NB4 (cell line): ENCODE measurements around the gene POMZP3.
"Not testable (repeated sequence)": the region's sequence is repeated elsewhere in the genome, so short reads cannot be mapped to it uniquely, and the experiment has no call there.

ENCODE experiments used
- POLR2A ChIP-seq: IDR thresholded peaks from 2 replicates; pipeline ENCODE4 v1.6.1; 2011; ENCODE audit warnings: mild to moderate bottlenecking; ENCODE audit not compliant: insufficient read length; ENCODE audit errors: extremely low read depth
- TF ChIP-seq, protein P1 (sequence below): IDR thresholded peaks from one replicate; pipeline ENCODE4 v1.5.1; 2012; ENCODE audit warnings: low read depth, low read length
- TF ChIP-seq, protein P2 (sequence below): IDR thresholded peaks from 2 replicates; pipeline ENCODE4 v1.6.1; 2011; ENCODE audit warnings: low read depth, low read length

DNA sequence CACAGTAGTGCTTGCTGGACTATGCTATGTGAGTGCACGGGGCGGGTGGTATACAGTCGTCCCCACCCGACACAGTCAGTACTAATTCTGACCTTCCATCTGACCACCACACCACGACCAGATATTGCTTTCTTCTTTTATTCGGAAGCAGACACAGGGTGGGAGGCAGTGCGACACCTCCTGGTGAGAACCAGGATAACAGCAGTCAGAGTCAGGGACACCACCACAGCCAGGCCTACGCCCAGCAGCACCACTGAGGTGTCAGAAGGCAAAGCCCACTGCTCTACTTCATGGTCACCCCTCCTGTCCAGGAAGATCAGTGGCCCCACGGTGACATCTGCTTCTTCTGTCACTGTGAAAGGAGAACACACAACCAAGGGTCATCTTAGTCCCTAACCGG is 17.2 kb downstream of the POMZP3 start:
- TF ChIP-seq, protein P1, sequence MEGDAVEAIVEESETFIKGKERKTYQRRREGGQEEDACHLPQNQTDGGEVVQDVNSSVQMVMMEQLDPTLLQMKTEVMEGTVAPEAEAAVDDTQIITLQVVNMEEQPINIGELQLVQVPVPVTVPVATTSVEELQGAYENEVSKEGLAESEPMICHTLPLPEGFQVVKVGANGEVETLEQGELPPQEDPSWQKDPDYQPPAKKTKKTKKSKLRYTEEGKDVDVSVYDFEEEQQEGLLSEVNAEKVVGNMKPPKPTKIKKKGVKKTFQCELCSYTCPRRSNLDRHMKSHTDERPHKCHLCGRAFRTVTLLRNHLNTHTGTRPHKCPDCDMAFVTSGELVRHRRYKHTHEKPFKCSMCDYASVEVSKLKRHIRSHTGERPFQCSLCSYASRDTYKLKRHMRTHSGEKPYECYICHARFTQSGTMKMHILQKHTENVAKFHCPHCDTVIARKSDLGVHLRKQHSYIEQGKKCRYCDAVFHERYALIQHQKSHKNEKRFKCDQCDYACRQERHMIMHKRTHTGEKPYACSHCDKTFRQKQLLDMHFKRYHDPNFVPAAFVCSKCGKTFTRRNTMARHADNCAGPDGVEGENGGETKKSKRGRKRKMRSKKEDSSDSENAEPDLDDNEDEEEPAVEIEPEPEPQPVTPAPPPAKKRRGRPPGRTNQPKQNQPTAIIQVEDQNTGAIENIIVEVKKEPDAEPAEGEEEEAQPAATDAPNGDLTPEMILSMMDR: not testable (repeated sequence)
- TF ChIP-seq, protein P2, sequence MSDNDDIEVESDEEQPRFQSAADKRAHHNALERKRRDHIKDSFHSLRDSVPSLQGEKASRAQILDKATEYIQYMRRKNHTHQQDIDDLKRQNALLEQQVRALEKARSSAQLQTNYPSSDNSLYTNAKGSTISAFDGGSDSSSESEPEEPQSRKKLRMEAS: not testable (repeated sequence)
- not testable (repeated sequence) for TF ChIP-seq POLR2A
